CD4-positive, alpha-beta T cell treated with Interleukin-15 for 4 hours (primary cell): ENCODE data around the gene SH3RF3.

Experiments used
- DNase-seq: peaks from one replicate; pipeline ENCODE4 v3.0.0-alpha.2; 2020; ENCODE audit warnings: low spot score

Gene SH3RF3

DNA sequence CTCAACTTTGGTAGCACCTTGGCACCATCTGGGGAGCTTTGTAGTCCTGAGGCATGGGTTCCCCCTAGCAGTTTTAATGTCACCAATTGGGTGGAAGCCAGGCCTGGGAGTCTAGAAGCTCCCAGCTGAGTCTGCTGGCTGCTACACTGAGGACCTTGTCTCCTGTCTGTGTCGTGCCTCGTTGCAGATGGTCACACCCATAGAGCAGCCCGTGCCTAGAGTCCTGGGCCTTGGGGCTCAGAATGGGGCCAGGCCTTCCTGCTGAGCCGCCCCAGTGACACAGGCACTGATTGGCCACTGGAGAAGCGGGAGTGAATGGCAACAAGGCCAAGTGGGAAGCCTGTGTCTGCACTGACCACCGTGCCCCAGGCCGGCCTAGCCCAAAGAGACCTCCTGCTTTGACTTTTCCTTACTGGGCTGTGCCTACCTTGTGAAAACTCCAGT lies 113.2 kb downstream of the SH3RF3 start:
- no peak for DNase-seq

DNA sequence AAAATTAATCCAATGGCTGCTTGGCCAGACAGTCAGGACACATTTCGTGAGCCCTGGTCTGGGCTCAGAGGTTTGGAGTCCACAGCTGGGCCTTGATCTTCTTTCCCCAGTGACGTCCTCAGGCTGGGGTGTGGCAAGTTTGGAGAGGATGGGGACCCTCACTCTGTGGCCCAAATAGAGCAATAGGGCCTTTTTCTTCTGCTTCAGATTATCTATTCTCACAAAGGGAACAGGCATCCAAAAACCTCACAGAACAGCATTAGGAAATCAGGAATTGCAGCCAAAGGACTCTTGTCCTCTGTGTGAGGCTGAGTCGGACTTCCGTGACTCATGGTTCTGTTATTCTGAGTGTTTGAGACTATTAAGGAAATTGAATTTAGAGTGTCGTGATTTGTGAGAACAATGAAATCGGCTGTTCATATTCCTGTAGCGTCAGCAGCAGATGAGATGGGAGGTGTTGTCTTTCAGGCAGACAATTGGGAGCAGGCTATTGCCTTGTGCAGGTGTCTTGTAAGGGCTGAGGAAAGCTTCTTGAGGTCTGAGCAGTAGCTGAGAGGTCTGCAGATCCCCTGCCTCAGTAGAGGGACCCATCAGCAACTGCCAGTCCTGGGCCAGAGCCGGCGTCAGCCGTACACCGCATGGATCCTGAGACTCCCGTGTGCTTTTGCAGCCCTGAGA lies 113.8 kb downstream of the SH3RF3 start:
- no peak for DNase-seq

DNA sequence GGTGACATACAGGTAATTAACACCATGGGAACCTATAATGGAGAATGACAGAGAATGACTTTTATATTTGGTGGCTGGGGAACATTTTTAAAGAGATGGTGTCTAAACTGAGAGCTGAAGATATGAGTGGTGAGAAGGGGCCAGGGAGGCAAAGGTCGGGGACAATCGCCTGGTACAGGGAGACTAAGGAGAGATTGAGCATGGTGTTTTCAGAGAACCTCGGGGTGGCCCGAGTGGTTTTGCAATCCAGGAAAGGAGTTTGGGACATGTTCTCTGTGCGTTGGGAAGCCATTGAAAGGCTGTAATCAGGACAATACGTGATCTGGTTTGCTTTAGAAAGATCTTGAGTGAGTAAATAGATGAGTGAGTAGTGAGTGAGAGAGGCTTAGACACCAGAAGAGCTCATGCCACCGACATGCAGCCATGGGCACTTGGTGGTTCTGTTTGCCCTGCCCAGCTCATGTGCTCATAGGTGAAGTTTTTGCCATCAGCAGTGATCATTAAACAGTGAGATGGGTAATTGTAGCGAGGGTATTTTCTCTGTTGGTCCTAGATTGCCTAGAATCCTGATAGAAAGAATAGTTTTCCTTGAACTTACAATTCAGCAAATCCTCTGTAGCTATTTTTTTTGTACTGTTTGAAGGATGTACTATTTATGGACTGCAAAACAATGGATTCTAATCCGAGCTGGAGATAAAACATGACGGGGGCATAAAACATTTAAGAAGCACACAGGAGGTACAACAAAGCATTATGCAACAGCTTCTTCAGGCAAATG lies 114.7 kb downstream of the SH3RF3 start:
- DNase-seq: no peak

DNA sequence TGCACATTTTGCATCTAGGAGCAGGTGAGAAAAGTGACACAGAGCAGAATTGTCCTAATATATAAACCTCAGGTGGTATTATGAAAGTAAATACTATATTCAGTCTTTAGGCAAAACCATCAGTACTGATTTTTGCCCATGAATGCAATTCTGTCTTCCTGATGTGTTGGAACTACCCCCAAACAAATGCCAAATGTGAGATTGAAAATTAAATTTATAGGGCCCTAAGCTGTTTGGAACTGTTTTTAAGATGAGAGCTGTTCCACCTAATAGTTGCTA lies 115.2 kb downstream of the SH3RF3 start:
- no peak for DNase-seq

DNA sequence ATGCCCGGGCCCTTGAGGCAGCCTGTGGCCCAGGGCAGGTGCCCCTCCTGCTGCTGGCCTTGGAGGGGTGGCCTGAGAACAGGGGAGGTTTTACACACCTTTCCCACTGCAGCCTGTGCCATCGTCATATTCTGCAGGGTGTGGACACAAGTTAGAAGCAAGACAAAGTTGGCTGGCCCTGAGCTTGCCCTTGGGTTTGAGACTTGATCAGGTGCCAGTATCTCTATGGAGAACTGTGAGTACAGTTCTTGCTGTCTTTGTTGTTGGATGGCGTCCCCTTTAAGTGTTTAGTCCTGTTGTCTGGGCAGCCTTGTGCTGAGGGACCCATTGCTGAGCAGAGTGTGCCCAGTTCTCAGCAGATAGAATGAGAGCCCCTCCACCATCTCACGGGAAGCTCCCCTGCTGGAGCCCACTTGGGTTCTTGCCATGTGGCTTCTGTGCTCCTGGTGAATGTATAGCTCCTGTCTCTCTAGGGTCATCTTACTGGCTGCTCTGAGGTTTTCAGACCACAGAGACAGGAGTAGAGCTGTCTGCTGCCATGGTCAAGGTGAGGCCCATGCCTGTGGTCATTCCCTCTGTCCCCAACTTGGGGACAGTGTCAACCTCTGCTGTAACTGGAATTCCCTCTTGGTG lies 115.9 kb downstream of the SH3RF3 start:
- no peak for DNase-seq

DNA sequence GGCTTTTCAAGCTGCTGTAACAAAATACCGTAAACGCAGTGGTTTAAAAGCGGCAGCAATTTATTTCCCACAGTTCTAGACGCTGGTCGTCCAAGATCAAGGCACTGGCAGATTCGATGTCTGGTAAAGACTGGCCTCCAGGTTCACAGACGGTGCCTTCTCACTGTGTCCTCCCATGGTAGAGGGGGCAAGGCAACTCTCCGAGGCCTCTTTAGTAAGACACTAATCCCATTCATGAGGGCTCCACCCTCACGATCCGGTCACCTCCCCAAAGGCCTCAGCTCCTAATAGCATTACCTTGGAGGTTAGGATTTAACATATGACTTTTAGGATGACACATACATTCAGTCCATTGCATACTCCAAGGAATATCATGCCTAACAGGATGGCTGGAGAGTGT lies 117.2 kb downstream of the SH3RF3 start:
- no peak for DNase-seq

DNA sequence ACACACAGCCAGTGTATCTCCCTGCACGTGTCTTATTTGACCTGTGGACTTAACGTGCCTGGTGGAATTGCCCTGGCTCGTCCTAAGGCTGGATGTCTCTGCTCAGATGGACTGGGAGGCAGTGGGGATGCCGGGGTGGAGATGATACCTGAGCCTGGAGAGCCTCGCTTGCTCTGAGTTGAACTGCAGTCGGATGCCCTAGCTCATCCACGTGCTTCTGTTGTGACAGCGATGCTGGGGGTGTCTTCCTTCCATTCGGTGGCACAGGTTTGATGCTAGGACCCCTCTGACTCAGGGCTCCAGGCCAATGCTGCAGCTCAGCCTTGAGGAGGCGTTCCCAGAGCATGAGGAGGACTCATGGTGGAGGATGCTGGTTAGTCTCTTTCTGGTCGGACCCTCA lies 117.6 kb downstream of the SH3RF3 start:
- no peak for DNase-seq

DNA sequence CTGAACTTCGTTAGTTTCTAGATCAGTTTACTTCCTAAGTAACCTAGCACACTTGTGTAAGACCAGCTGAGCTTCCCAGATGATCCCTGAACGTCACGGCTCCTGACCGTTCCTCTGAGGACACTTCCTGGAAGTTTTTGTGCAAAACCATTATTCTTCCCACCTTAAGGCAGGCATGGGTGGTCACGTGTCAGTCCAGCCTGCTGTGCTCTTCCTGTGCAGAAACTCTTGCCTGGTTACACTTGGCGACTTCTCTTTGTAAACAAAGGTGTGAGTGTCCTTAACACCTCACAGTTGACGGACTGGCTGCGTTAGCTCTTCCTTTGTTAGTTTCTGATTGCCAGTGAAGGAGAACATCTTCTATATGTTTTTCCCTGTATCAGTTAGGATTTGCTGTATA lies 118.3 kb downstream of the SH3RF3 start:
- no peak for DNase-seq

DNA sequence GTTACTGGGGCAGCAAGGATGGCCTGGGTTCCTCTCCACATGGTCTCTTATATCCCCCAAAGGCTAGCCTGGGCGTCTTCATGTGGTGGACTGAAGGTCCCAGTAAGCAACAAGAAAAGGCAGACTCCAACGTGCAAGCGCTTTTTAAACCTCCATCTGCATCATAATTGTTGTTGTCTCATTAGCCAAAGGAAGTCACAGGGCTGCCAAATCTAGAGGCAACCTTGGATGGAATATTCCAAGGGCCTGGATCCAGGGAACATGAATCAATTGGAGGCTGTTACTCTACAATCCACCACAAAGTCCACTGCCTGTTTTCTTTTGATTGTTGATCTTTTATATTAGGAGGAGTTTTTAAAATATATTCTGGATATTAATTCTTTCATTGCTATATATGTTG lies 118.8 kb downstream of the SH3RF3 start:
- no peak for DNase-seq

DNA sequence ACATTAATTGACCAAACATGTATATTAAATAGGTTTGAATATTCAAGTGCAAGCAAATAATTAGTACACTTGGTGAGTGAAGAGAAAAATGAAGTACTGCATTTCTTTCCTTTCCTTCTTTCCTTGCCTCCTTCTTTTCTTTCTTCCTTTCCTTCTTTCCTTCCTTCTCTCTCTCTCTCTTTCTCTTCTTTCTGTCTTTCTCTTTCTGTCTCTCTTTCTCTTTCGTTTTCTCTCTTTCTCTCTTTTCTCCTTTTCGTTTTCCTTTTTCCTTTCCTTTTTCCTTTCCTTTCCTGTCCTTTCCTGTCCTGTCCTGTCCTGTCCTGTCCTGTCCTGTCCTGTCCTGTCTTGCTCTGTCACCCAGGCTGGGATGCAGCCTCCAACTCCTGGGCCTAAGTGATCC lies 119.6 kb downstream of the SH3RF3 start:
- DNase-seq: no peak

DNA sequence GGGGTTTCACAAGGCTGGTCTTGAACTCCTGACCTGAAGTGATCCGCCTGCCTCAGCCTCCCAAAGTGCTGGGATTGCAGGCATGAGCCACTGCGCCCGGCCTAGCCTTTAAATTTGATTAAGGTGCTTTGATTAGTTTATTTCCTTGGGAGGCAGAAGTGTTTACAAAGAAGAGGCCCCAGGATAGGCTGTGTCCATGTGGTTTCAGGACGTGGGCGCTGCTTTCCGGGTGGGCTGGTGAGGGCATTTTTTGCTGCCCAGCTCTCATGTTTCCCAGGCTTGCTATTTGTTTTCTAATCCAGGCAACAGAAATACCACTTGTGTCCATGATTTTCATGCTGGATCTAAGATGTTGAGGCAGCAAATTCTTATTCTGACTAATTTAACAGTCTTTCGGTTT lies 124.2 kb downstream of the SH3RF3 start:
- DNase-seq: no peak

DNA sequence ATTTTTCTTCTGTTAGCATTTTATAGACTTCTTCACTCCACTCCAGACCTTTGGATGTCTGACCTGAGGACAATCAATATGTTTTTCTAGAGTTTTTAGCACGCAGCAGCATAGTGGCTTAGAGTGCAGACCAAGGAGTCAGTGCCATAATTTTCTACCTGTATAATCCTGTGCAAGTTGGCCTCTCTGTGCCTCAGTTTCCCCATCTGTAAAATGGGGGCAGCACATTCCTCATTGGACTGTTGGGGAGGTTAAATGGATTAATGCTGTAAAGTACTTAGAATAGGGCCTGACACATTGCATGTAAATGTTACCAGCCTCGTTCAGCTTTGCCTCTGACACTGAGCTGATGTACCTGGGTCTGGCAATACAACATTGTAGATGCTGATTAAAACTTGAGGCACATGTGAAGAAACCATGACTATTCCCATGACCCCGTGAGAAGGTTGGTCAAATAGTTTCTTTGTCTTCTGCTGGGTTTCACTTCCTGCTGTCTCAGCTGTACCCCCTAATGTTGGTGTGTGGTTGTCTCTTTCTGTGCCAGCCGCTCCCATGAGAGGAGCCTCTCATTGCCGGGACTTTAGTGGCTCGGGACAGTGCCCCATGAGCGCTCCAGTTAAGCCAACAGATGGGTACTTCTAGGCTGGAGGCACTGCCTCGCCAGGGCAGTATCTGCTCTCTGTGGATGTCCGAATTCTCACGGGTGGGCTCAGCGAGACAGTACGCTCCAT lies 125.3 kb downstream of the SH3RF3 start:
- DNase-seq: no peak

DNA sequence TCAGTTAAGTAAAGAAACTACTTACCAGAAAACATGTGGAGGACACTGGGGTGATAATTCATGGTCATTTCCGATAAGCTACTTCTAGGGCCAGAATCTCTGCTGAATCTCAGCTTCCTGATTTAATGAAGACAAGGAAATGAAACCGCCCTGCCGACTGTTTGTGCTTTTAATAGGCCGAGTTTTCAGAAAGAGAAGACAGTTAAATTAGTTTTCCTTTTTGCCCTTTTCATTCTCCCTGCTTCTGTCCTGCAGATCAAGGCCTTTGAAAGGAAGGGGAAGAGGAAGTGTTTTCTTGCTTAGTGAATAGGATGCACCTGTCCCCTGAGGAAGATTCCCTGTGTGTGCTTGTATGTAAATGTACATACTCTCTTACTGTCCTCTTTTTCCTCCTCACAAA lies 126.6 kb downstream of the SH3RF3 start:
- DNase-seq: no peak

DNA sequence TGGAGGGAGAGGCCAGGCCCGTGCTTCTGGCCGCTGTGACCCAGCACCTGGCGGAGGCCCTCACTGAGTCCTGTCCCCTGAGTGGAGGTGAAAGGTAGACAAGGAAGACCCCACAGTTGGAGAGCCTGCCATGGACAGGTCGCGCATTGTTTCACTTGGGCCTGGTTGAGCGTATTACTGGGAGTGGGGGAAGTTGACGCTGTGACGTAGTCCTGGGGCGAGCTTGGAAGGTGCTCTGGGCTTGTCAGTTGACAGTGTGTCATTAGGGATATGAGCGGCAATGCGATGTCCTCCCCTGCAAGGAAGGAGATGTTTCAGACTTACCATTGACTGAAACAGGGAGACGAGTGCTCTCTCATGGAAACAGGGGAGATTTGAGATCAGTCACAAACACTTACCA lies 127.1 kb downstream of the SH3RF3 start:
- DNase-seq: no peak

DNA sequence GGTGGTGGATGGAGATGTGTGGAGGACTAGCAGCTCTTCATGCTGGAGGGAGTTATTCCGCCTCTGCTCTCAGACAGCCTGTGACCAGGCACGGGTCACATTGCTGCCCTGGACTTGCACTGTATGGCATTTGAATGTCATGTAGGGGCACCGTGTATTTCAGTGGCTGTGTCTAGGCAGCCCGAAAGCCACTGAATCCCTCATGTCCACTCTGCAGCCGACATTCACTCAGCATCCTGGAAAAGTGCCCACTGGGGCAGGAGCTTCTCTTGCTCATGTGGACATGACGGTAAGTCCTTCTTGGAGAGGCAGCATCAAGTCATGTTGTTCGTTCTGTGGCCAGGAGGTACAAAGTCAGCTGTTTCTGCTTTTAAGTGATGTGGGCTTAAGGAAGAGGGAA lies 127.9 kb downstream of the SH3RF3 start:
- DNase-seq: no peak

DNA sequence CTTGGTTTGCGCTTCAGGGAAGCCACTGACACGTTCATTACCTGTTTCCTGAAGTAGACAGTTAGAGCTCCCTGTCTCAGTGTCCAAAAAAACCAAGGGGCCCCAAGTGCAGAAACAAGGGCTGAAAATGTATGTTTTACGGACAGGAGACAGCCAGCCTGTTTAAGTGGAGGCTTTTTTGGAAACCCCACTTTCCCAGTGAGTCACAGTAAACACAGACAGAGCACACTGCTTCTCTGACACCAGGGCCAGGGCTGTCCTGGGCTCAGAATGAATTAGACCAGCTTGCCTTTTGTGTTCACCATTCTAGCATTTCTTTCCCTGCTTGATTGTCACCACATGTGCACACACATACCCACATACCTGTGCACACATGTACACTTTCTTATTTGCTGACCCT lies 128.6 kb downstream of the SH3RF3 start:
- no peak for DNase-seq

DNA sequence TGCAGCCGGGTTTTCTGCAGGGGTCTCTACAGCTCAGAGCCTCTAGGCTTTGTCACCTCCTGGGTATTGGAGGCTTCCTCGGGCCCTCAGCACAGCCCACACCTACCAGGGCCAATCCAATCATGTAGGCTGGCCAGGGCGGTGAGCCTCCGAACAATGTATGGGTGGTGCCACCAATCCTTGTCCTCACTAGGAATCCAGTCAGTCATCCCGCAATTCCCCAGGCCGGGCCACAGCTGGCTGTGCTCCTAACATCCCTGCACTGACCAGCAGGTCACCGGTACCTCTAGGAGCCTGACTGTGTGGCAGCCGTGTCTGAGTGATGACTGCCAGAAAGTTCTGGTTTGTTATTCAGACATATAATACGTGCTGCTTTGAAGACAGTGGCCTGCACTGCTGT lies 129.4 kb downstream of the SH3RF3 start:
- DNase-seq: no peak

DNA sequence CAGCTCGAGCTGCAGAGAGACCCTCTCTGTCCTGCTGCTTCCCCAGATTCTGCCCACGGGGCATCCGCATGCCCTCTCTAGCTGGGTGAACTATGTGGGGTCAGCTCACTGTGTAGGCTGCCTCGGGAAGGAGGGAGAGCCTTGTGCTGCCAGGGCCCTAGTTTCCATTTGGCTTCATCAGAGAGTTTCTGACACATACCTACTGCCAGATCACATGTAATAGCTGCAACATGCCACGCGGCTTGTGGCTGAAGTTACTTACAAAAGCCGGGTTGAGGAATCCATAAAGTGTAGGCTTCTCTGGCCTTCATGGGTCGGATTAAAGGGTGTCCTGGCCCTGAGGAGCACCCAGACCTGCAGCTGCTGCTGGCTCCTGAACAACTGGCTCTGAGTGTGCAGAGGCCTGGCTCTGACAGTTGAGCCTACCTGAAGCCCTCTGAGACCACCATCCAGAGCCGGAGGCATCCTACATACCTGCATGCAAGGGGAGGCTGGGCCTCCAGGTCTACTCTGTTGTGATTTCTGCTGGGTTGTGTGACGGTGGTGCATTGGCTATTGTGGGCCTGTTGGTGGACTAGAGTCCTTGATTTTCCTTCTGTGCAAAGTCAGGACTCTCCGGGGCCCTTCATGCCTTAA lies 130.0 kb downstream of the SH3RF3 start:
- no peak for DNase-seq

DNA sequence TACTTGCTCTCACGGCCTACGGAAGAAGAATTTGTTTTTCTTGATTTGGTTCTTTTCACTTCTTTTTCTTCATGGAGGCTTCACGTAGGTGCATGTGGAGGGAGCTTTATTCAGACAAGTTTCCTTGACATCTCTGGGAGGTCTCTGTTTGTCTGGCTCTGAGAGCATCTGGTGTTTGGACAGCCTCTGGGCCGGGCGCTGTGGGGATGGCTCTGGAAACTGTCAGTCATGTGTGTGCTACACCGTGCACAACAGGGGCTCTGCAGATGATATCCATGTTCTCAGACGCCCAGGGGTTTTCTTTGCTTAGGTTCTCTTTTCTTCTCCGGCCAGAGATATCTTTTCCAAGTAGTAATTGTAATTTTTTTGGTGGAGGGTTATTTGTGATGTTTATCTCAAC lies 130.7 kb downstream of the SH3RF3 start:
- no peak for DNase-seq

DNA sequence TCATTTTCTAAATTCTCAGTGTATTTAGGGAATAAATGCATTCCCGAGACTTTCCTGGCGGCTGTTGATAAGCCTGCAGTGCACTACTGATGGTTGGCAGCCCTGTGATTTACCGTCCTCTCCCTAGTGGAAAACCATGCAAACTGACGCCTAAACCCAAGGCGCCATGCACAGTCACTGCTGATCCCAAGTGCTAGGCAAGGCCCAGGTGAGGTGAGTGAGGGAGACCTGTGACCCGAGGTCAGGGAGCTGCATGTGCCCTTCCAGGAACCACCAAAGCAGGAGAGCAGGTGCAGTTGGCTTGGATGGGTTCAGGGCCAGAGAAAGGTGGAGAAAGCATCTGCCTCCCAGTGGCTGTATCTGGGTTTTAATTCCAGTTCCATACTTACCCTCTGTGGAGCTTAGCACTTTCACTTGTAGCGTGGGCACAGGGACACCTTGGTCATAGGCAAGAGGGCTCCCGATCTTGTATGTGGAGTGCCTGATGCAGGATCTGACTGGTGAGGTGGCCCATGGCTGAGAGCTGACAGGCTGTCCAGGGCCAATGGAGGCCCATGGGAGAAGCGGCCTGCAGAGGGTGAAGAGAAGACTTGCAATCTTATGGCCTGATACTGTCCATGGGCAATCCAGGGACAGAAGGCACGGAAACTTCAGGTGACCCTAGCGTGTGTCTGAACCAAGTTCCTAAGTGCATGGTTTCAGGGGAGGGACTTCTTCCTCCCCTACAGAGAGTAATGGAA lies 131.3 kb downstream of the SH3RF3 start:
- no peak for DNase-seq

DNA sequence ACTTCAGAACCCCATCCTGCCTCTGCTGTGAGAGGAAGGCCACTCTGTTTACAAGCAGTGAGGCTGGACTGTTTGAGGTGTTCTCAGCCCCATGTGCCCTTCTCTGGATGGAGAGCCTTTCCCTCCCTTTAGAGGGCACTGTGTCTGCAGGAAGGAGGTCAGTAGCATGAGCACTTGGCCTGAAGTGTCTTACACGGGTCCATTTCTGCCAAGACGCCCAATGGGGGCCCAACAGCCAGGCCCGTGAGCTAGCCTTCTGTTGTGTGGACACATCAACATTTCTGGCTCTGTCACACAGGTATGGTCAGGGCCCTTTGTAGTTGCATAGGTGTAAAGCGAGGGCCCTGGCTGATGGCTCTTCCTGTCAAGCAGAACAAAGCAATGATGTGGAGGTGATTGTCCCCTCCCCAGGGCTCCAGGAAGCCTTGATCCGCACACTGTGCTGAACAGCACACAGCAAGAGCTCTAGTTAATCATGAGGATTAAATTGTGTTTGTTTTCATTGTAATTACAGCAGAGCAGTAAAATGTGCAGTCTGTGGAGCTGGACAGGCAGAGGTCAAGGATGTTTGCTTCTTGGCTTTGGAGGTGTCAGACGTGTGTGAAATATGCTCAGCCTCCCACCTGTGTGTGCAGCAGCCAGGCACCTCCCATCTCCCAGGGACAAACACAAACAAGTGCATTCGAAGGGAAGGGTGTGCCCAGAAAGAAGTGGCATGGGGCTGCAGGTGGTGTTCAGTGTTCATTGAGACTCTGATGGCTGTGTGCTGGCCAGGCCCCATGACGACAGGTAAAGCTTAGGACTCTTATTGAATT lies 132.1 kb downstream of the SH3RF3 start:
- no peak for DNase-seq
